PC-9 (cell line): ENCODE data around the gene TRIB2. TPM values are rescaled to one million over a fixed set of nuclear protein-coding genes. Genes with fewer than 3 reads are reported as not detected.

ENCODE experiments used
- BruUV-seq: library from RNA; stranded (reverse); fragments of 400-500 nt; replicated peaks from 2 replicates; lab custom pipeline; 2021; lab: Mats Ljungman, UMichigan
- CTCF ChIA-PET: fragments of 300-600 bp; sonication (Branson Sonifier 250); formaldehyde crosslinking; loops from one replicate; lab custom pipeline; 2022; ENCODE audit warnings: antibody characterized with exemption; lab: Charles Lee
- POLR2A ChIA-PET: fragments of 300-600 bp; sonication (Branson Sonifier 250); formaldehyde crosslinking; loops from one replicate; lab custom pipeline; 2022; ENCODE audit warnings: antibody characterized with exemption; ENCODE audit not compliant: unreplicated experiment; lab: Charles Lee
- DNase-seq, 2 experiments: peaks; one replicate each; pipeline versions ENCODE4 v3.0.0 to v3.0.0-alpha.2; 2015 to 2022; ENCODE audit warnings: mixed read lengths in 1 of 2
- H2AFZ ChIP-seq: fragments of 200-600 bp; sonication (generic); 2 replicates; pipeline ENCODE4 v1.8.1; 2017; ENCODE audit warnings: antibody characterized with exemption
- H3F3A ChIP-seq: fragments of 200-600 bp; sonication (generic); 2 replicates; pipeline ENCODE4 v1.8.1; 2017; ENCODE audit warnings: antibody characterized with exemption, mild to moderate bottlenecking, low read depth; ENCODE audit not compliant: insufficient read depth
- H3K27ac ChIP-seq: fragments of 200-600 bp; sonication (generic); 2 replicates; pipeline ENCODE4 v1.6.1; 2016; ENCODE audit warnings: mixed run types
- H3K27me3 ChIP-seq: fragments of 200-600 bp; sonication (generic); 2 replicates; pipeline ENCODE4 v1.6.1; 2016; ENCODE audit warnings: low read depth, mixed run types; ENCODE audit not compliant: insufficient read depth
- H3K36me3 ChIP-seq: fragments of 200-600 bp; sonication (generic); 2 replicates; pipeline ENCODE4 v1.6.1; 2016; ENCODE audit warnings: low read depth, mixed run types
- H3K4me1 ChIP-seq: fragments of 200-600 bp; sonication (generic); replicated peaks from 2 replicates; pipeline ENCODE4 v1.6.1; 2016; ENCODE audit warnings: mixed run types; ENCODE audit not compliant: insufficient read depth
- H3K4me2 ChIP-seq: fragments of 200-600 bp; sonication (generic); 2 replicates; pipeline ENCODE4 v1.6.1; 2017; ENCODE audit warnings: mixed run types
- H3K4me3 ChIP-seq: fragments of 200-600 bp; sonication (generic); 2 replicates; pipeline ENCODE4 v1.6.1; 2016; ENCODE audit warnings: mixed run types
- H3K79me2 ChIP-seq: fragments of 200-600 bp; sonication (generic); 2 replicates; pipeline ENCODE4 v1.6.1; 2017; ENCODE audit warnings: low read depth, mixed run types
- H3K9me2 ChIP-seq: fragments of 200-600 bp; sonication (generic); 2 replicates; pipeline ENCODE4 v1.8.1; 2017; ENCODE audit warnings: mild to moderate bottlenecking; ENCODE audit not compliant: insufficient read depth
- H3K9me3 ChIP-seq: fragments of 200-600 bp; sonication (generic); 2 replicates; pipeline ENCODE4 v1.8.1; 2016; ENCODE audit warnings: low read depth; ENCODE audit not compliant: insufficient read depth
- H4K20me1 ChIP-seq: fragments of 200-600 bp; sonication (generic); 2 replicates; pipeline ENCODE4 v1.8.1; 2017; ENCODE audit not compliant: insufficient read depth
- EZH2 ChIP-seq: fragments of 200-600 bp; sonication (generic); IDR thresholded peaks from 2 replicates; pipeline ENCODE4 v1.8.0; 2017; ENCODE audit warnings: antibody characterized with exemption, low read depth
- intact Hi-C: fragments of 100-400 bp; cut with micrococcal nuclease; formaldehyde crosslinking; loops from one replicate; pipeline ENCODE4 v1.10.0; 2022; ENCODE audit not compliant: unreplicated experiment
- total RNA-seq: library from RNA; stranded (reverse); gene quantifications from 2 replicates; pipeline ENCODE4 v1.2.3, GENCODE V29; 2021
- TF ChIP-seq, protein P1 (sequence below): fragments of 200-600 bp; sonication (generic); conservative IDR thresholded peaks from 2 replicates; pipeline ENCODE4 v1.6.1; 2017; ENCODE audit warnings: mixed run types, antibody characterized with exemption, mild to moderate bottlenecking, moderate library complexity

The TRIB2 gene
- total RNA-seq, 1 experiment from 2014 or later = 18.9 TPM

DNA sequence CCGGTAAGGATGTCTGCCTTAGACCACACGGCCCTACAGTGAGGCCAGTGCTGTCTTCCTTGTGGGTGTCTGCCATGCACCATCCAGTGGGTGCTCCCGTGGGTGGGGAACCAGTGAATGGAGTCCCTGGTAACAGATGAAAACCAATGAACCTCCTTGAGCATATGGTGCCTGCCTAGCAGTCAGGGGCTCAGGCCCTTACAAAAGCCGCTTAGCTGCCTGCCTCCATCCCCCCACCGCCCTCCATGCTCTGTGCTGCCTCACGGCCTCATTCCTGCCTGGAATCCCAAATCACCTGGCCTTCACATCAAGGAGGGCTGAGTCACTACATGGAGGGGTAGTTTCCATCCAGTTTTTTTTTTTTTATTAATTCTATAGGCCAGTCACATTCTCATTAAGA is 30.8 kb upstream of the TRIB2 start:
- H3K27ac ChIP-seq = no peak overlapping the region
- no peak for DNase-seq
- intact Hi-C loops = no loop called here

DNA sequence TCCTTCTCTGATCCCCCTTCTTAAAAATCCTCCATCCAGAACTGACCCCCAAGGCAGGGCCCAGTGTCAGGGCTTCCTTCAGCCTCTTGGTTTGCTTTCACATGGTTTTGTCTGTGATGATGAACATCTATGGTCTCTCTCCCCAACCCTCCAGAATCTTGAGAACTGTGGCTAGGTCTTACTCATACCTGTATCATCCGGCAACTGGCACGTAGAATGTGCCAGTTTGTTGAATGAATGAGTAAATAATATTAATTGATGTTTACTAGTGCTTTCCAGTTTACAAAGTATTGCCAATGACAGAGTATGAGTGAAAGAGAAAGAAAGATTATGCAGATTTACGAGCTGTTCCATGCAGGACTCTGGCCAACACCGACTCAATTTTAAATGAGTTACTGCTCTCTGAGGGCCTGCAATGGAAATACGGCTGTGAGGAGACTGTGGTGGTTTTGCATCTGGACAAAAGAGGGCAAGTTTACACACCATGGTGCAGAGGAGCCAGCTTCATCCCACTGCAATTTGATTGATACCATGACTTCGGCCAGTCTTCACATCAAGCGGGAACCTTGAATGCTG is 29.9 kb upstream of the TRIB2 start:
- H3K9me2 ChIP-seq = no peaks in the 10 kb centered on the region
- POLR2A ChIA-PET = no interaction called here
- H4K20me1 ChIP-seq = no peaks in the 10 kb centered on the region
- CTCF ChIA-PET = no interaction called here
- no peaks in the 10 kb centered on the region for H3K36me3 ChIP-seq
- no peak overlapping the region for H2AFZ ChIP-seq
- H3K4me3 ChIP-seq = no peak overlapping the region
- intact Hi-C loops = no loop called here
- H3K4me1 ChIP-seq = peaks cover 14% of the 10 kb centered on the region
- DNase-seq = no peak
- no peak overlapping the region for H3K27ac ChIP-seq
- TF ChIP-seq, protein P1, sequence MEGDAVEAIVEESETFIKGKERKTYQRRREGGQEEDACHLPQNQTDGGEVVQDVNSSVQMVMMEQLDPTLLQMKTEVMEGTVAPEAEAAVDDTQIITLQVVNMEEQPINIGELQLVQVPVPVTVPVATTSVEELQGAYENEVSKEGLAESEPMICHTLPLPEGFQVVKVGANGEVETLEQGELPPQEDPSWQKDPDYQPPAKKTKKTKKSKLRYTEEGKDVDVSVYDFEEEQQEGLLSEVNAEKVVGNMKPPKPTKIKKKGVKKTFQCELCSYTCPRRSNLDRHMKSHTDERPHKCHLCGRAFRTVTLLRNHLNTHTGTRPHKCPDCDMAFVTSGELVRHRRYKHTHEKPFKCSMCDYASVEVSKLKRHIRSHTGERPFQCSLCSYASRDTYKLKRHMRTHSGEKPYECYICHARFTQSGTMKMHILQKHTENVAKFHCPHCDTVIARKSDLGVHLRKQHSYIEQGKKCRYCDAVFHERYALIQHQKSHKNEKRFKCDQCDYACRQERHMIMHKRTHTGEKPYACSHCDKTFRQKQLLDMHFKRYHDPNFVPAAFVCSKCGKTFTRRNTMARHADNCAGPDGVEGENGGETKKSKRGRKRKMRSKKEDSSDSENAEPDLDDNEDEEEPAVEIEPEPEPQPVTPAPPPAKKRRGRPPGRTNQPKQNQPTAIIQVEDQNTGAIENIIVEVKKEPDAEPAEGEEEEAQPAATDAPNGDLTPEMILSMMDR = no peak
- TF ChIP-seq EZH2 = no peak
- no TSS peak for BruUV-seq
- H3K27me3 ChIP-seq = no peaks in the 10 kb centered on the region
- H3K9me3 ChIP-seq = peaks cover 17% of the 10 kb centered on the region
- no peaks in the 10 kb centered on the region for H3K79me2 ChIP-seq
- peaks cover 9% of the 10 kb centered on the region; the same call in 1 of the 2 replicates for H3F3A ChIP-seq
- no peak overlapping the region for H3K4me2 ChIP-seq

More for the DNA sequence above, 30.8 kb upstream of the TRIB2 start:
- Histone ChIP-seq H3K27me3 (no peaks in the 10 kb centered on the region), H3K4me2 (no peak overlapping the region), H3K9me3 (peaks cover 13% of the 10 kb centered on the region), H3K79me2 (no peaks in the 10 kb centered on the region), H3K4me1 (peaks cover 14% of the 10 kb centered on the region), H3K9me2 (no peaks in the 10 kb centered on the region), H2AFZ (no peak overlapping the region), H3K36me3 (no peaks in the 10 kb centered on the region), H3K4me3 (no peak overlapping the region), H4K20me1 (no peaks in the 10 kb centered on the region), H3F3A (peaks cover 9% of the 10 kb centered on the region; the same call in 1 of the 2 replicates)
- no TSS peak for BruUV-seq
- ChIA-PET POLR2A (no interaction called here), CTCF (no interaction called here)
- no peak for TF ChIP-seq EZH2
- TF ChIP-seq, protein P1 = no peak

DNA sequence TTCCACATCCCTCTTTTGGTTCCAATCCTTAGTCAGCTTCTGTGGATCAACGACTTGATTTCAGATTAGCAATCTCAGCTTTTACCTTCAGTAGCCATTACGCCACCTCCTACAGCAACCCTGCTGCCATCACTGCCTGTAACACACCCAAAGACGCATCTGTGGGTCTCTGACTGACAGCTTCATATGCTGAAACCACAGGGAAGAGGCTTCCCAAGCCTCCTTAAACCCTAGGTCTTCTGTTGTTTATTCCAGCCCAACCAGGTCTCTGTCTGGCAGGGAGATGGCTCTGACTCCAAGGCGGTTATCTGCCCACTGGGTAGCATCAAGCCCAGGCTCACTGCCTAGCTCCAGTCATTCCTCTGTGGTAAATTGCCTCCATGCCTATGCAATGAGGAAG is 28.6 kb upstream of the TRIB2 start:
- intact Hi-C loops = no loop called here
- Histone ChIP-seq H3K4me2 (no peak overlapping the region), H3K36me3 (no peaks in the 10 kb centered on the region), H3K27ac (no peak overlapping the region), H3K79me2 (no peaks in the 10 kb centered on the region), H3K4me1 (peaks cover 14% of the 10 kb centered on the region), H3K9me3 (peaks cover 22% of the 10 kb centered on the region), H3F3A (peaks cover 9% of the 10 kb centered on the region; the same call in 1 of the 2 replicates), H4K20me1 (no peaks in the 10 kb centered on the region), H3K9me2 (no peaks in the 10 kb centered on the region; the same call in 1 of the 2 replicates), H3K27me3 (no peaks in the 10 kb centered on the region), H2AFZ (no peak overlapping the region), H3K4me3 (no peak overlapping the region)
- no peak for DNase-seq
- ChIA-PET CTCF (interaction anchor here (0.7 kb wide), 1 partner anchor 612 kb away, joined by 3 read pairs; no protein-coding TSS in a partner anchor), POLR2A (no interaction called here)
- BruUV-seq = no TSS peak
- TF ChIP-seq, protein P1 = no peak
- no peak for TF ChIP-seq EZH2
